T-helper 1 cell treated with Interleukin-12 subunit alpha and Interleukin-12 subunit beta and Interleukin-4 antibody, amounts not matched to agents 30 μg/mL and 1 μg/mL, for 36 hours (primary cell): Measurements from ENCODE around the gene CELSR3.

Experiments
- H3K27ac Mint-ChIP-seq: one replicate; pipeline ENCODE4 v1.8.0; 2021; ENCODE audit warnings: mild to moderate bottlenecking, mixed read lengths
- H3K27me3 Mint-ChIP-seq: one replicate; pipeline ENCODE4 v1.8.0; 2021; ENCODE audit warnings: low read depth, mixed read lengths
- H3K36me3 Mint-ChIP-seq: one replicate; pipeline ENCODE4 v1.8.0; 2021; ENCODE audit warnings: low read depth, mixed read lengths
- H3K4me1 Mint-ChIP-seq: one replicate; pipeline ENCODE4 v1.8.0; 2021; ENCODE audit warnings: low read depth, mixed read lengths
- H3K4me3 Mint-ChIP-seq: one replicate; pipeline ENCODE4 v1.8.0; 2021; ENCODE audit warnings: mild to moderate bottlenecking, moderate library complexity, mixed read lengths
- H3K9me3 Mint-ChIP-seq: one replicate; pipeline ENCODE4 v1.8.0; 2021; ENCODE audit warnings: mixed read lengths

CELSR3 gene

DNA sequence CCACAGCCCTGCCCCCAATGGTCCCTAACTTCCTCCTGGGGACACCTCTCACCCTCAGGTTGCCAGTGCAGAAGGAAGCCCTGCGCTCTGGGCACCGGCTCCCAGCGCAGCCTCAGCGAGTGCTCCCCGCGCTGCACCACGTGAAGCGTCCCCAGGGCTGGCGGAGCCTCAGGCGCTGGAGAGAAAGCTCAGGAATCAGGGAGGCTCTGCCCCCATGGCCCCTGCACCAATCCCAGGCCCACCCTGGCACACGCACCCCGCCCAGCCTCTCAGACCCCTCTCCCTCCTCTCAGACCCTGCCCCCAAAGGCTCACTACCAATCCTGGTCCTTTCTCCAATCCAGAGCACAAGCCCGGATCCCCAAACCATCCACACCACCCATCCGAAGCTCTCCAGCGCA lies 74.5 kb downstream of the CELSR3 start:
- no peak overlapping the region for H3K27ac Mint-ChIP-seq
- no peak overlapping the region for H3K4me3 Mint-ChIP-seq
- H3K4me1 Mint-ChIP-seq, result no peaks in the 10 kb centered on the region
- no peaks in the 10 kb centered on the region for H3K36me3 Mint-ChIP-seq
- no peaks in the 10 kb centered on the region for H3K9me3 Mint-ChIP-seq
- H3K27me3 Mint-ChIP-seq, result peaks cover 11% of the 10 kb centered on the region

DNA sequence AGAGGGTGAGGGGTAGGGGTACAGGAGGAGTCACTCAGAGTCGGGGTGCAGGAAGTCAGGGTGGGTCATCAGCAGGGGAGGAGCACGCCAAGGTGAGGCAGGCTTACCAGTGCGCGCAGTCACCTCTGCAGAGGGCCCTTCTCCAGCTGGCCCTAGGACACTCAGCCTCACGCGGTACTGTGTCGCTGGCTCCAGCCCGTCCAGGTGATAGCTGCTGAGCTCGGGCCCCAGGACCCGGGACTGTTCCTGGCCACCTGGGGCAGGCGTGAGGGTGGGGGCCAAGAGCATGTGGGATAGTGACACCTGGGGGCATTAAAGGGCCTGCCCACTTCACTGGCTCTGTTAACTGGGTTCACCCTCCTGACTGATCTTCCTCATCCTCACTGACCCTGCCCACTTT lies 75.0 kb downstream of the CELSR3 start:
- Mint-ChIP-seq H3K27me3 (peaks cover 11% of the 10 kb centered on the region), H3K36me3 (no peaks in the 10 kb centered on the region), H3K4me3 (no peak overlapping the region), H3K27ac (no peak overlapping the region), H3K4me1 (no peaks in the 10 kb centered on the region), H3K9me3 (no peaks in the 10 kb centered on the region)
